Measurements from ENCODE around the gene GBGT1. TPM values are rescaled to one million over a fixed set of nuclear protein-coding genes. Genes with fewer than 3 reads are reported as not detected.

The GBGT1 gene
- total and polyA plus RNA-seq, 7 donors, result 1.6 to 4.4 (median 2.9) TPM

DNA sequence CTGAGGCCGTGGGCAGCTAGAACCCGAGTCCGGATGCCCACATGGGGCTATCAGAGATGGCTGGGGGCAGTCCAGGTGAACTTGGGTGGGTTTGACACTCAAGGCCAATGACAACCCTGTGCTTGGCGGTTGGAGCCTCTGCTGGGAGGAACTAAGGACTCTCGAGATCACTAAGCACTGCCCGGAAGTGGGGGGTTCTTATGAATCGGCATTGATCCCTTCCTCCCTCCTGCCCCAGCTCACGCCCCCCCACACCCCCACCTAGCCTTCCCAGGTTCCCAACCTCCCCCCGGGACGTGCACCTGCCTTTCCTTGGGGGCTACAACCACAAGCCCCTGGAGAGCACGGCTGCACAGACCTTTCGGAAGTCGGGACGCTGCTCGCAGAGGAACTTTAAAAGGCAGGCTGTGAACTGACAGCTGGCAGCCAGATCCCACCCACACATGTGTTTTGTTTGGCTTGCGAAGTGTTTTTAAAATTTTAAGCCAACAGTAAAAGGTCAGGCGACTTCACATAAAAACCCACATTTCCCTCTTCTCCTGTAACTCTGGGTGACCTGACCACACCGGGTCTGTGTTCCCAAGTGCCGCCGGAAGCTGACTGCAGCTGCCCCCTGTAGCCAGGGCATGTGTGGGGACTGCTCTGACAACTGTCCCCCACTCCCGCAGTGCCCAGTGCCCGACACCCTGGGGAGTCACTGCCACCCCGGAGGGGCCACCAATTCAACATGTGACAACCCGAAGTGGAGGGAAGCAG, 37.6 kb downstream of the GBGT1 start:
- DNase-seq (peak; percentile 57 to 67), ATAC-seq (peak; percentile 18 to 32 (median 23))
- intact Hi-C loops (cut with DNase I), result no loop called here
- H3K9me3 ChIP-seq, result no peaks in the 10 kb centered on the region
- TF ChIP-seq CTCF (IDR thresholded peaks at IDR 0.05), result no peak
- 6 to 14% (median 7%) methylated on average over 23 to 24 of the region's 24 CpGs for WGBS, 3 donors
- no peaks in the 10 kb centered on the region for H3K36me3 ChIP-seq (ENCODE audit: insufficient read depth in 1 of 2, low read depth in 1 of 2)
- peak overlapping the region; percentile 90 for H3K27ac ChIP-seq
- no peaks in the 10 kb centered on the region for H3K27me3 ChIP-seq (ENCODE audit: insufficient read depth in 3 of 3, low read length in 2 of 3)
- H3K4me1 ChIP-seq, result peaks cover 59% of the 10 kb centered on the region
- peak overlapping the region; percentile 59 for H3K4me3 ChIP-seq

GRCh38 chr9:133124907-133125275, 38.8 kb downstream of the GBGT1 start:
- H3K4me1 ChIP-seq, result peaks cover 57% of the 10 kb centered on the region
- H3K4me3 ChIP-seq, result no peak overlapping the region
- intact Hi-C loops (cut with DNase I), result no loop called here
- DNase-seq, result no peak
- H3K9me3 ChIP-seq, result no peaks in the 10 kb centered on the region
- no peak overlapping the region for H3K27ac ChIP-seq
- TF ChIP-seq CTCF (IDR thresholded peaks at IDR 0.05), result no peak
- H3K27me3 ChIP-seq (ENCODE audit: insufficient read depth in 3 of 3, low read length in 2 of 3), result no peaks in the 10 kb centered on the region
- no peaks in the 10 kb centered on the region for H3K36me3 ChIP-seq (ENCODE audit: insufficient read depth in 1 of 2, low read depth in 1 of 2)
- 58 to 75% (median 60%) methylated on average over 2 of the region's 2 CpGs for WGBS, 3 donors
- ATAC-seq, result no peak

DNA sequence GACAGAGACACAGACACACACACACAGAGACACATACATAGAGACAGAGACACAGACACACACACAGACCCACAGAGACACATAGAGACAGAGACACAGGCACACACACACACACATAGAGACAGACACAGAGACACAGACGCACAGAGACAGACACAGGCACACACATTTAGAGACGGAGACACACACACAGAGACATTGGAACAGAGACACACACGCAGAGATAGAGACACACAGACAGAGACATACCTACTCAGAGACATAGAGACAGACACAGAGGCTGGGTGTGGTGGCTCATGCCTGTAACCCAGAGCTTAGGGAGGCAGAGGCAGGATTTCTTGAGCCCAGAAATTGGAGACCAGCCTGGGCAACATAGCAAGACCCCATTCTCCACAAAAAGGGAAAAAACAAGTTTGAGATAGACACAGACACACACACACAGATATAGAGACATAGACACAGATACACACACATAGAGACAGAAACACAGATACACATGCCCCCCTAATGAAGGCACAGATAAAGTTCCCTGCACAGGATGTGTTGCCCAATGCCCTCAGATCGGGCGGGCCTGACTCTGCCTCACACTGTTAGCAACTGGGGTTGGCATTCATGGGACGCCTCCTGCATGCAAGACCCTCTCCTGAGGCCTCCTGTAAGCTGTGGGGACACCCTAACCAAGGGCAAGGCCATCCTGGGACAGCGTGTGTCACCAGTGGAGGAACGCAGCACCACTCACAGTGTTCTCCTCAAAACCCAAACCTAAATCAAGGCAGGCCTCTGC, 39.4 kb downstream of the GBGT1 start:
- intact Hi-C loops (cut with DNase I), result no loop called here
- H3K4me1 ChIP-seq, result peaks cover 63% of the 10 kb centered on the region
- no peak overlapping the region for H3K27ac ChIP-seq
- WGBS, 3 donors, result 91 to 97% (median 93%) methylated on average over 8 of the region's 8 CpGs
- ATAC-seq, result no peak
- no peaks in the 10 kb centered on the region for H3K27me3 ChIP-seq (ENCODE audit: insufficient read depth in 3 of 3, low read length in 2 of 3)
- no peaks in the 10 kb centered on the region for H3K36me3 ChIP-seq (ENCODE audit: insufficient read depth in 1 of 2, low read depth in 1 of 2)
- DNase-seq, result peak in 1 of 2 donors; percentile 54
- H3K4me3 ChIP-seq, result no peak overlapping the region
- no peak for TF ChIP-seq CTCF (IDR thresholded peaks at IDR 0.05)
- H3K9me3 ChIP-seq, result no peaks in the 10 kb centered on the region

GRCh38 chr9:133122935-133123611, 40.6 kb downstream of the GBGT1 start:
- Histone ChIP-seq H3K36me3 (ENCODE audit: insufficient read depth in 1 of 2, low read depth in 1 of 2) (no peaks in the 10 kb centered on the region), H3K9me3 (no peaks in the 10 kb centered on the region), H3K4me3 (no peak overlapping the region), H3K27ac (peak overlapping the region; percentile 80), H3K27me3 (ENCODE audit: insufficient read depth in 3 of 3, low read length in 2 of 3) (no peaks in the 10 kb centered on the region), H3K4me1 (peaks cover 66% of the 10 kb centered on the region)
- peak; percentile 61 to 63 for DNase-seq
- intact Hi-C loops (cut with DNase I), result no loop called here
- WGBS, 3 donors, result 57 to 68% (median 61%) methylated on average over 19 of the region's 19 CpGs
- no peak for TF ChIP-seq CTCF (IDR thresholded peaks at IDR 0.05)
- ATAC-seq, result no peak

Data from psoas muscle (tissue), 8 donors.